Mucosa of descending colon (tissue), 3 donors: Measurements from ENCODE around the gene MMP21. TPM values are rescaled to one million over a fixed set of nuclear protein-coding genes. Genes with fewer than 3 reads are reported as not detected.
A peak's percentile ranks its signal among the peaks of the same experiment; 100 is the strongest.

ENCODE experiments used
- ATAC-seq: fragments of 200-7000 bp; cut with Tn5 transposase; one replicate; pipeline ENCODE4 v1.9.1; 2020; ENCODE audit warnings: mild to moderate bottlenecking, moderate library complexity
- DNase-seq, 3 donors: peaks; one replicate each; pipeline ENCODE4 v3.0.0-alpha.2; 2020
- H3K36me3 ChIP-seq: fragments of 200-600 bp; one replicate; pipeline ENCODE4 v1.8.0; 2021; ENCODE audit warnings: low read depth, mild to moderate bottlenecking
- H3K4me1 ChIP-seq: fragments of 200-600 bp; one replicate; pipeline ENCODE4 v1.8.0; 2021; ENCODE audit warnings: low read depth, mild to moderate bottlenecking
- H3K4me3 ChIP-seq: fragments of 200-600 bp; one replicate; pipeline ENCODE4 v1.8.0; 2021; ENCODE audit warnings: mild to moderate bottlenecking
- H3K9me3 ChIP-seq: fragments of 200-600 bp; one replicate; pipeline ENCODE4 v1.8.0; 2021; ENCODE audit warnings: mild to moderate bottlenecking
- CTCF ChIP-seq: fragments of 200-600 bp; IDR thresholded peaks from one replicate; pipeline ENCODE4 v1.8.0; 2022; ENCODE audit warnings: antibody characterized with exemption, mild to moderate bottlenecking
- intact Hi-C, 2 donors: fragments of 100-400 bp; cut with DNase I in 1 of 2; cut with micrococcal nuclease in 1 of 2; formaldehyde crosslinking; loops; one replicate each; pipeline versions ENCODE4 v1.11.0 to v1.11.1; 2022; cut with DNase I, micrococcal nuclease
- microRNA-seq: library from miRNA; unstranded; fragments of <30 nt; microRNA quantifications from one replicate; pipeline ENCODE4, GENCODE V29; 2019
- total RNA-seq, 3 donors: library from RNA; stranded (reverse); fragmentation: NEBNext Ultra II Directional in 2 of 3; extraction: Animal tissue kit (Norgen Biotek cat#: 25700) in 2 of 3; gene quantifications; one replicate each; pipeline versions ENCODE4 v1.2.1 to v1.2.4, GENCODE V29; 2021 to 2023
- donor health status: DM: no; HTN: no; CAD: no; lungs with moderate emphysema.
- donor health status: DM: no; HTN: no; CAD: no.
- donor health status: DM: no; HTN: yes; CAD: no.

Gene MMP21
- total RNA-seq, 3 donors from 2014 or later: 0.14 to 0.28 TPM; not detected in 1

GRCh38 chr10:125719173-125720001, 56.2 kb downstream of the MMP21 start, which contains the start of gene EDRF1:
TSS of gene EDRF1 (plus strand) at chr10:125719709. CDS start at chr10:125719808, 99 bp downstream.
- ATAC-seq (peak; percentile 100), DNase-seq (peak; percentile 99 to 100 (median 99))
- TF ChIP-seq CTCF: no peak
- Histone ChIP-seq H3K9me3 (peaks cover 3% of the 10 kb centered on the region), H3K4me1 (peaks cover 10% of the 10 kb centered on the region), H3K4me3 (peak within 1 kb of the TSS; percentile 96), H3K36me3 (no peaks in the 10 kb centered on the region)
- intact Hi-C loops: no loop called here

Small RNAs within 50 kb of the gene (microRNA-seq; reads per million reads assigned to microRNA genes)
- 0.70 reads per million for gene MIR4484

Other genes starting within 250 kb of the MMP21 start
- not detected for gene TEX36, start 92.7 kb downstream of the MMP21 start, total RNA-seq
- gene EDRF1, start 56.1 kb downstream of the MMP21 start, total RNA-seq: 10 to 100 TPM; 20.3 to 24.3 (median 23.5) TPM
- gene UROS, start 47.4 kb upstream of the MMP21 start, total RNA-seq: 10 to 100 TPM; 23.9 to 30.9 (median 27.5) TPM
- 10 to 100 TPM; 30.7 to 48.2 (median 41.1) TPM for gene BCCIP, start 47.7 kb upstream of the MMP21 start, total RNA-seq
- 10 to 100 TPM; 51.5 to 91.3 (median 66.5) TPM for gene DHX32, start 105.5 kb upstream of the MMP21 start, total RNA-seq
- gene FANK1, start 120.7 kb upstream of the MMP21 start, total RNA-seq: 10 to 100 TPM in 1 of 3 donors, 1 to 10 TPM in 2; 4.2 to 10.3 (median 7.4) TPM